GM12864 (cell line): ENCODE results near the gene FNDC3B.
"Not testable (repeated sequence)": the region's sequence is repeated elsewhere in the genome, so short reads cannot be mapped to it uniquely, and the experiment has no call there.

ENCODE experiments used
- DNase-seq: peaks from one replicate; pipeline ENCODE4 v3.0.0-alpha.2; 2011; ENCODE audit warnings: low read depth
- H3K4me3 ChIP-seq: 2 replicates; pipeline ENCODE4 v1.5.1; 2011; ENCODE audit warnings: mild to moderate bottlenecking, low read depth, low read length, control low read depth
- CTCF ChIP-seq: IDR thresholded peaks from 2 replicates; pipeline ENCODE4 v1.5.1; 2011; ENCODE audit warnings: low read depth, mild to moderate bottlenecking, moderate library complexity, low read length, control low read depth, inconsistent platforms; ENCODE audit errors: missing control alignments

FNDC3B gene

GRCh38 chr3:172039436-172040077, at the start of gene FNDC3B:
TSS of gene FNDC3B (plus strand) at chr3:172039578. CDS start at chr3:172112480, 72,902 bp downstream.
- peak; percentile 84 for DNase-seq
- no peak for TF ChIP-seq CTCF
- H3K4me3 ChIP-seq = peak within 1 kb of the TSS; percentile 89

GRCh38 chr3:171990239-171990638, 49.1 kb upstream of the FNDC3B start:
- not testable (repeated sequence) for H3K4me3 ChIP-seq, DNase-seq

GRCh38 chr3:171991166-171991565, 48.2 kb upstream of the FNDC3B start:
- H3K4me3 ChIP-seq = no peak overlapping the region
- DNase-seq = no peak
- no peak for TF ChIP-seq CTCF

GRCh38 chr3:171994646-171995428, 44.5 kb upstream of the FNDC3B start:
- no peak for TF ChIP-seq CTCF

GRCh38 chr3:171995486-171995885, 43.9 kb upstream of the FNDC3B start:
- no peak for DNase-seq
- TF ChIP-seq CTCF = no peak
- no peak overlapping the region for H3K4me3 ChIP-seq

More at GRCh38 chr3:171994646-171995428, 44.5 kb upstream of the FNDC3B start:
- H3K4me3 ChIP-seq = no peak overlapping the region
- no peak for DNase-seq

- no peak overlapping the region for H3K4me3 ChIP-seq
- no peak for DNase-seq
- no peak for TF ChIP-seq CTCF
Measured at GRCh38 chr3:171996178-171996817, 43.1 kb upstream of the FNDC3B start.

- not testable (repeated sequence) for DNase-seq, H3K4me3 ChIP-seq
Measured at GRCh38 chr3:171998731-171999130, 40.6 kb upstream of the FNDC3B start.

GRCh38 chr3:172001616-172002015, 37.8 kb upstream of the FNDC3B start:
- DNase-seq, H3K4me3 ChIP-seq: not testable (repeated sequence)
